Liver (tissue), 3 donors: ENCODE data around the gene PPP2R5C.

Experiments
- HNF4G ChIP-seq: IDR thresholded peaks from 2 replicates; pipeline ENCODE4 v1.6.1; 2016; ENCODE audit warnings: antibody characterized with exemption
- SP1 ChIP-seq: IDR thresholded peaks from 2 replicates; pipeline ENCODE4 v1.6.1; 2018; ENCODE audit warnings: antibody characterized with exemption, mild to moderate bottlenecking
- TAF1 ChIP-seq: conservative IDR thresholded peaks from 2 replicates; pipeline ENCODE4 v1.6.1; 2016; ENCODE audit warnings: antibody characterized with exemption, mild to moderate bottlenecking
- TF ChIP-seq, protein P1 (sequence below): fragments of 150-350 bp; IDR thresholded peaks from 2 replicates; pipeline ENCODE4 v1.5.1; 2017; ENCODE audit warnings: improper control_type of control experiment, low read depth, low read length; ENCODE audit not compliant: missing input control
- TF ChIP-seq, protein P2 (sequence below): IDR thresholded peaks from 2 replicates; pipeline ENCODE4 v1.6.1; 2016; ENCODE audit warnings: antibody characterized with exemption
- donor health status: healthy.
- donor health status: healthy.

DNA sequence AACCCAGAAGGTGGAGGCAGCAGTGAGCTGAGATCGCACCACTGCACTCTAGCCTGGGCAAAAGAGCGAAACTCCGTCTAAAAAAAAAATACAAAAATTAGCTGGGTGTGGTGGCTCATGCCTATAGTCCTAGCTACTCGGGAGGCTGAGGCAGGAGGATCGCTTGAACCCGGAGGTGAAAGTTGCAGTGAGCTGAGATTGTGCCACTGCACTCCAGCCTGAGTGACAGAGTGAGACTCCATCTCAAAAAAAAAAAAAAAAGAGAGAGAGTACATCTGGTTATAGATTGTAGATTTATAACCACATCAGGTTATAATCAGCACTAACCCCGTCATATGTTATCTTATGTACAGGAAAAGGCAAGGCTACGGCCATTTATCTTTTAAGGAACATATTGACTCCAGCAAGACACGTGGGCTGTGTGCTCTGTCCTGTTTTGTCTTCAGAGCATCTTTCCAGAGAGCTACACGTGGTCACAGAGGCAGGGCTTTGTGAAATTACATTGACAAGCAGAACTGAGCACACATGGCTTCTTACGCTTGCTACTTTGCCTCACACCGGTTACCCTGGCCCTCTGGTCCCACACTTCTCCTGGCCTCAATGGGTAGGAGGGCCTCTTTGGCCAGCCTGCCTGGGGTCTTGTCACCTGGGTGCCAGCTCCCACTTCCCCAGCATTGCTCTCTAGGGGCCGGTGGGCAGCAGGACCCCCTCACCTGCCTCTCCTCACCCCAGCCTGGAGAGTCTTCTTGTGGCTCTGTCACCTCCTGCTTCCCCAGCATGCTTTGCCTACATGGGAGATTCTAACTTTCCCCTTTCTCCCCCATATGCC, 196.1 kb downstream of the PPP2R5C start:
- TF ChIP-seq, protein P1, sequence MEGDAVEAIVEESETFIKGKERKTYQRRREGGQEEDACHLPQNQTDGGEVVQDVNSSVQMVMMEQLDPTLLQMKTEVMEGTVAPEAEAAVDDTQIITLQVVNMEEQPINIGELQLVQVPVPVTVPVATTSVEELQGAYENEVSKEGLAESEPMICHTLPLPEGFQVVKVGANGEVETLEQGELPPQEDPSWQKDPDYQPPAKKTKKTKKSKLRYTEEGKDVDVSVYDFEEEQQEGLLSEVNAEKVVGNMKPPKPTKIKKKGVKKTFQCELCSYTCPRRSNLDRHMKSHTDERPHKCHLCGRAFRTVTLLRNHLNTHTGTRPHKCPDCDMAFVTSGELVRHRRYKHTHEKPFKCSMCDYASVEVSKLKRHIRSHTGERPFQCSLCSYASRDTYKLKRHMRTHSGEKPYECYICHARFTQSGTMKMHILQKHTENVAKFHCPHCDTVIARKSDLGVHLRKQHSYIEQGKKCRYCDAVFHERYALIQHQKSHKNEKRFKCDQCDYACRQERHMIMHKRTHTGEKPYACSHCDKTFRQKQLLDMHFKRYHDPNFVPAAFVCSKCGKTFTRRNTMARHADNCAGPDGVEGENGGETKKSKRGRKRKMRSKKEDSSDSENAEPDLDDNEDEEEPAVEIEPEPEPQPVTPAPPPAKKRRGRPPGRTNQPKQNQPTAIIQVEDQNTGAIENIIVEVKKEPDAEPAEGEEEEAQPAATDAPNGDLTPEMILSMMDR = no peak
- TF ChIP-seq HNF4G = no peak
- no peak for TF ChIP-seq SP1
- TF ChIP-seq, protein P2, sequence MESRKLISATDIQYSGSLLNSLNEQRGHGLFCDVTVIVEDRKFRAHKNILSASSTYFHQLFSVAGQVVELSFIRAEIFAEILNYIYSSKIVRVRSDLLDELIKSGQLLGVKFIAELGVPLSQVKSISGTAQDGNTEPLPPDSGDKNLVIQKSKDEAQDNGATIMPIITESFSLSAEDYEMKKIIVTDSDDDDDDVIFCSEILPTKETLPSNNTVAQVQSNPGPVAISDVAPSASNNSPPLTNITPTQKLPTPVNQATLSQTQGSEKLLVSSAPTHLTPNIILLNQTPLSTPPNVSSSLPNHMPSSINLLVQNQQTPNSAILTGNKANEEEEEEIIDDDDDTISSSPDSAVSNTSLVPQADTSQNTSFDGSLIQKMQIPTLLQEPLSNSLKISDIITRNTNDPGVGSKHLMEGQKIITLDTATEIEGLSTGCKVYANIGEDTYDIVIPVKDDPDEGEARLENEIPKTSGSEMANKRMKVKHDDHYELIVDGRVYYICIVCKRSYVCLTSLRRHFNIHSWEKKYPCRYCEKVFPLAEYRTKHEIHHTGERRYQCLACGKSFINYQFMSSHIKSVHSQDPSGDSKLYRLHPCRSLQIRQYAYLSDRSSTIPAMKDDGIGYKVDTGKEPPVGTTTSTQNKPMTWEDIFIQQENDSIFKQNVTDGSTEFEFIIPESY = no peak
- TF ChIP-seq TAF1 = no peak
